ENCODE measurements around the gene FEN1. TPM values are rescaled to one million over a fixed set of nuclear protein-coding genes. Genes with fewer than 3 reads are reported as not detected.
A peak's percentile ranks its signal among the peaks of the same experiment; 100 is the strongest.

FEN1 gene
- total and polyA plus RNA-seq, 2 of the 13 experiments (the other 11 are each of a cell fraction or from before 2014, with no cell fraction given): 12.4 to 102 TPM

GRCh38 chr11:61749591-61750217 lies 43.0 kb upstream of the FEN1 start (continued):
- TF ChIP-seq CSRNP1 (CRISPR knock-in tag; IDR thresholded peaks at IDR 0.05) (no peak), HOXD1 (CRISPR knock-in tag; IDR thresholded peaks at IDR 0.05) (no peak), GLMP (CRISPR knock-in tag; IDR thresholded peaks at IDR 0.05; ENCODE audit: borderline replicate concordance) (no peak), ZSCAN25 (CRISPR knock-in tag; IDR thresholded peaks at IDR 0.05) (no peak), NR1H2 (CRISPR knock-in tag; IDR thresholded peaks at IDR 0.05; ENCODE audit: borderline replicate concordance, low read depth) (no peak), TBX3 (IDR thresholded peaks at IDR 0.05; ENCODE audit: borderline replicate concordance) (no peak), ZNF724P (CRISPR knock-in tag; IDR thresholded peaks at IDR 0.05; ENCODE audit: borderline replicate concordance) (0 out of 2 replicates have a peak, but pooled peaks have one; percentile 21), ATF5 (CRISPR knock-in tag; IDR thresholded peaks at IDR 0.05; ENCODE audit: low read depth) (no peak), ZNF350 (CRISPR knock-in tag; IDR thresholded peaks at IDR 0.05; ENCODE audit: borderline replicate concordance, low read depth) (no peak), ZNF33A (CRISPR knock-in tag; IDR thresholded peaks at IDR 0.05; ENCODE audit: borderline replicate concordance) (no peak), ZNF780A (CRISPR knock-in tag; IDR thresholded peaks at IDR 0.05) (no peak), ZNF839 (CRISPR knock-in tag; IDR thresholded peaks at IDR 0.05; ENCODE audit: borderline replicate concordance) (no peak), RAD51 (IDR thresholded peaks at IDR 0.05; ENCODE audit: borderline replicate concordance) (no peak), TMF1 (CRISPR knock-in tag; IDR thresholded peaks at IDR 0.05; ENCODE audit: low read depth) (no peak), HOXA3 (CRISPR knock-in tag; IDR thresholded peaks at IDR 0.05) (peak; percentile 27; the same call in 1 of the 2 replicates), ZSCAN29 (CRISPR knock-in tag; conservative IDR thresholded peaks at IDR 0.05) (no peak), HNF1A (IDR thresholded peaks at IDR 0.05; ENCODE audit: low read depth) (no peak), HNF1A (CRISPR knock-in tag; IDR thresholded peaks at IDR 0.05; ENCODE audit: borderline replicate concordance) (no peak), ZIK1 (CRISPR knock-in tag; IDR thresholded peaks at IDR 0.05; ENCODE audit: borderline replicate concordance, low read depth) (no peak), HIC2 (CRISPR knock-in tag; IDR thresholded peaks at IDR 0.05; ENCODE audit: low read depth) (no peak)
